Right lobe of liver (tissue), 4 donors: ENCODE results near the gene IL17C.

Experiments used
- POLR2A ChIP-seq: fragments of 450-650 bp; IDR thresholded peaks from one replicate; pipeline ENCODE4 v1.6.1; 2017; ENCODE audit warnings: antibody characterized with exemption, mild to moderate bottlenecking
- TF ChIP-seq, protein P1 (sequence below), 4 donors: fragments of 200-600 bp in 3 of 4; fragments of 450-650 bp in 1 of 4; IDR thresholded peaks; one replicate each; pipeline versions ENCODE4 v1.5.1 to v1.8.0; 2016 to 2022; ENCODE audit warnings: antibody characterized with exemption in 4 of 4, mild to moderate bottlenecking in 2 of 4
- donor health status: DM: no; HTN: no; CAD: no.
- donor health status: DM: no; HTN: no; CAD: no.
- donor health status: DM: no; HTN: yes; CAD: no.

DNA sequence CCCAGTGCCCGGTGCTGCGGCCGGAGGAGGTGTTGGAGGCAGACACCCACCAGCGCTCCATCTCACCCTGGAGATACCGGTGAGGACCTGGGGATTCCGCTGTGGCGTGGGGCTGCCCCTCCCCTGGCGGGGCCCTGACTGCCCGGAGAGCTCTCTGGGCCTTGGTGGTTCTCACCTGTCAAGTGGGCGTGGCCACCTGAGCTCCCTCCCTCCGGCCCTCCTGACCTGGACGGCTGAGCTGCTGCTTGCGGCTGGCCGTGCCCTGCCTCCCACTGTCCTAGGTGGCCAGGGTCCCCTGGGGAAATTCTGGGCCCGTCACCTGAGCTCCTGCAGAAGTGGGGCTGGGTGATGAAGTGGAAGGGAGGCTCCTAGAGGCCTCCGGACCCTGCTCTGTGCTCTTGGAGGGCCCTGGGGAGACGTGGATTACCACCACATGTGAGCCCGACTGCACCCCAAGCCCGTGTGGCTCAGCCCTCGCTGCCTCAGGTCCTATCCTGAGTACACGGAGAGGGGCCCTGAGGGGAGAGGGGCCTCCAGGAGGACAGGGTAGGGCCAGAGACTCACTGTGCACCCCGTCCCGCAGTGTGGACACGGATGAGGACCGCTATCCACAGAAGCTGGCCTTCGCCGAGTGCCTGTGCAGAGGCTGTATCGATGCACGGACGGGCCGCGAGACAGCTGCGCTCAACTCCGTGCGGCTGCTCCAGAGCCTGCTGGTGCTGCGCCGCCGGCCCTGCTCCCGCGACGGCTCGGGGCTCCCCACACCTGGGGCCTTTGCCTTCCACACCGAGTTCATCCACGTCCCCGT lies 1.1 kb downstream of the IL17C start:
- TF ChIP-seq, protein P1, sequence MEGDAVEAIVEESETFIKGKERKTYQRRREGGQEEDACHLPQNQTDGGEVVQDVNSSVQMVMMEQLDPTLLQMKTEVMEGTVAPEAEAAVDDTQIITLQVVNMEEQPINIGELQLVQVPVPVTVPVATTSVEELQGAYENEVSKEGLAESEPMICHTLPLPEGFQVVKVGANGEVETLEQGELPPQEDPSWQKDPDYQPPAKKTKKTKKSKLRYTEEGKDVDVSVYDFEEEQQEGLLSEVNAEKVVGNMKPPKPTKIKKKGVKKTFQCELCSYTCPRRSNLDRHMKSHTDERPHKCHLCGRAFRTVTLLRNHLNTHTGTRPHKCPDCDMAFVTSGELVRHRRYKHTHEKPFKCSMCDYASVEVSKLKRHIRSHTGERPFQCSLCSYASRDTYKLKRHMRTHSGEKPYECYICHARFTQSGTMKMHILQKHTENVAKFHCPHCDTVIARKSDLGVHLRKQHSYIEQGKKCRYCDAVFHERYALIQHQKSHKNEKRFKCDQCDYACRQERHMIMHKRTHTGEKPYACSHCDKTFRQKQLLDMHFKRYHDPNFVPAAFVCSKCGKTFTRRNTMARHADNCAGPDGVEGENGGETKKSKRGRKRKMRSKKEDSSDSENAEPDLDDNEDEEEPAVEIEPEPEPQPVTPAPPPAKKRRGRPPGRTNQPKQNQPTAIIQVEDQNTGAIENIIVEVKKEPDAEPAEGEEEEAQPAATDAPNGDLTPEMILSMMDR (IDR thresholded peaks at IDR 0.05) = no peak
- no peak for TF ChIP-seq POLR2A
